ENCODE measurements around the gene ITGB6.

- TF ChIP-seq, protein P1, sequence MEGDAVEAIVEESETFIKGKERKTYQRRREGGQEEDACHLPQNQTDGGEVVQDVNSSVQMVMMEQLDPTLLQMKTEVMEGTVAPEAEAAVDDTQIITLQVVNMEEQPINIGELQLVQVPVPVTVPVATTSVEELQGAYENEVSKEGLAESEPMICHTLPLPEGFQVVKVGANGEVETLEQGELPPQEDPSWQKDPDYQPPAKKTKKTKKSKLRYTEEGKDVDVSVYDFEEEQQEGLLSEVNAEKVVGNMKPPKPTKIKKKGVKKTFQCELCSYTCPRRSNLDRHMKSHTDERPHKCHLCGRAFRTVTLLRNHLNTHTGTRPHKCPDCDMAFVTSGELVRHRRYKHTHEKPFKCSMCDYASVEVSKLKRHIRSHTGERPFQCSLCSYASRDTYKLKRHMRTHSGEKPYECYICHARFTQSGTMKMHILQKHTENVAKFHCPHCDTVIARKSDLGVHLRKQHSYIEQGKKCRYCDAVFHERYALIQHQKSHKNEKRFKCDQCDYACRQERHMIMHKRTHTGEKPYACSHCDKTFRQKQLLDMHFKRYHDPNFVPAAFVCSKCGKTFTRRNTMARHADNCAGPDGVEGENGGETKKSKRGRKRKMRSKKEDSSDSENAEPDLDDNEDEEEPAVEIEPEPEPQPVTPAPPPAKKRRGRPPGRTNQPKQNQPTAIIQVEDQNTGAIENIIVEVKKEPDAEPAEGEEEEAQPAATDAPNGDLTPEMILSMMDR (IDR thresholded peaks at IDR 0.05), result no peak
- no peak for TF ChIP-seq POLR2A (IDR thresholded peaks at IDR 0.05)
These were observed 3.4 kb upstream of the ITGB6 start for GRCh38 chr2:160203422-160203821.

Measured in testis (tissue), 2 donors.